Activated effector memory CD4-positive, alpha-beta T cell treated with Interleukin-2 at 50 U/mL for 16 hours (primary cell): ENCODE data around the gene UBE2E3.
"Not testable (repeated sequence)": the region's sequence is repeated elsewhere in the genome, so short reads cannot be mapped to it uniquely, and the experiment has no call there.

Source experiments
- DNase-seq: peaks from one replicate; pipeline ENCODE4 v3.0.0-alpha.2; 2020

UBE2E3 gene

GRCh38 chr2:180980106-180980942 lies at the start of gene UBE2E3:
TSS of gene UBE2E3 (plus strand) at chr2:180980605. CDS start at chr2:180982043, 1,438 bp downstream.
- peak; percentile 73 for DNase-seq

- no peak for DNase-seq
Measured at GRCh38 chr2:180931841-180932240, 48.6 kb upstream of the UBE2E3 start.

- DNase-seq: no peak
Measured at GRCh38 chr2:180933332-180933731, 47.1 kb upstream of the UBE2E3 start.

GRCh38 chr2:180934911-180935310 lies 45.5 kb upstream of the UBE2E3 start:
- DNase-seq: no peak

GRCh38 chr2:180937480-180937879 lies 42.9 kb upstream of the UBE2E3 start:
- not testable (repeated sequence) for DNase-seq

GRCh38 chr2:180938451-180938850 lies 42.0 kb upstream of the UBE2E3 start:
- DNase-seq: no peak

- DNase-seq: no peak
Measured at GRCh38 chr2:180943275-180943674, 37.1 kb upstream of the UBE2E3 start.

GRCh38 chr2:180944372-180944771 lies 36.0 kb upstream of the UBE2E3 start:
- DNase-seq: no peak

- no peak for DNase-seq
Measured at GRCh38 chr2:180947208-180947689, 33.2 kb upstream of the UBE2E3 start.

GRCh38 chr2:180949896-180950295 lies 30.5 kb upstream of the UBE2E3 start:
- no peak for DNase-seq

- no peak for DNase-seq
Measured at GRCh38 chr2:180952082-180952481, 28.3 kb upstream of the UBE2E3 start.

- DNase-seq: no peak
Measured at GRCh38 chr2:180952731-180953336, 27.6 kb upstream of the UBE2E3 start.

GRCh38 chr2:180953550-180953949 lies 26.9 kb upstream of the UBE2E3 start:
- DNase-seq: no peak

GRCh38 chr2:180955101-180955500 lies 25.3 kb upstream of the UBE2E3 start:
- no peak for DNase-seq

- no peak for DNase-seq
Measured at GRCh38 chr2:180959787-180960186, 20.6 kb upstream of the UBE2E3 start.

GRCh38 chr2:180960982-180961381 lies 19.4 kb upstream of the UBE2E3 start:
- no peak for DNase-seq

- DNase-seq: no peak
Measured at GRCh38 chr2:180962727-180963314, 17.6 kb upstream of the UBE2E3 start.

- no peak for DNase-seq
Measured at GRCh38 chr2:180966378-180966777, 14.0 kb upstream of the UBE2E3 start.

- no peak for DNase-seq
Measured at GRCh38 chr2:180969124-180969523, 11.3 kb upstream of the UBE2E3 start.

- DNase-seq: no peak
Measured at GRCh38 chr2:180970016-180970415, 10.4 kb upstream of the UBE2E3 start.

- no peak for DNase-seq
Measured at GRCh38 chr2:180971811-180972210, 8.6 kb upstream of the UBE2E3 start.

- no peak for DNase-seq
Measured at GRCh38 chr2:180975585-180975984, 4.8 kb upstream of the UBE2E3 start.

- no peak for DNase-seq
Measured at GRCh38 chr2:180978903-180979748, 1.3 kb upstream of the UBE2E3 start.
